Measurements from ENCODE around the gene NMUR1.

The NMUR1 gene

GRCh38 chr2:231494669-231495068, 35.6 kb downstream of the NMUR1 start:
- in situ Hi-C loops (cut with HindIII; ENCODE audit: low sequenced_read_pairs), result no loop called here

- in situ Hi-C loops (cut with HindIII; ENCODE audit: low sequenced_read_pairs), result no loop called here
These were observed 39.4 kb downstream of the NMUR1 start for GRCh38 chr2:231490801-231491200.

GRCh38 chr2:231489990-231490389, 40.3 kb downstream of the NMUR1 start:
- in situ Hi-C loops (cut with HindIII; ENCODE audit: low sequenced_read_pairs), result no loop called here

GRCh38 chr2:231488331-231488730, 41.9 kb downstream of the NMUR1 start:
- in situ Hi-C loops (cut with HindIII; ENCODE audit: low sequenced_read_pairs), result no loop called here

GRCh38 chr2:231486851-231487596, 43.2 kb downstream of the NMUR1 start:
- in situ Hi-C loops (cut with HindIII; ENCODE audit: low sequenced_read_pairs), result no loop called here

- in situ Hi-C loops (cut with HindIII; ENCODE audit: low sequenced_read_pairs), result no loop called here
These were observed 46.6 kb downstream of the NMUR1 start for GRCh38 chr2:231483398-231484329.

- in situ Hi-C loops (cut with HindIII; ENCODE audit: low sequenced_read_pairs), result no loop called here
These were observed 47.3 kb downstream of the NMUR1 start for GRCh38 chr2:231482806-231483391.

GRCh38 chr2:231480781-231481180, 49.5 kb downstream of the NMUR1 start:
- in situ Hi-C loops (cut with HindIII; ENCODE audit: low sequenced_read_pairs), result no loop called here

GRCh38 chr2:231479455-231479854, 50.8 kb downstream of the NMUR1 start:
- in situ Hi-C loops (cut with HindIII; ENCODE audit: low sequenced_read_pairs), result no loop called here

- in situ Hi-C loops (cut with HindIII; ENCODE audit: low sequenced_read_pairs), result no loop called here
These were observed 53.3 kb downstream of the NMUR1 start for GRCh38 chr2:231476920-231477319.

- in situ Hi-C loops (cut with HindIII; ENCODE audit: low sequenced_read_pairs), result no loop called here
These were observed 54.3 kb downstream of the NMUR1 start for GRCh38 chr2:231475965-231476364.

Measured in DLD1 (cell line).